ENCODE measurements around the gene ABCD2.
"Not testable (repeated sequence)": the region's sequence is repeated elsewhere in the genome, so short reads cannot be mapped to it uniquely, and the experiment has no call there.

ABCD2 gene

GRCh38 chr12:39533951-39534350 is 85.7 kb downstream of the ABCD2 start:
- DNase-seq (ENCODE audit: low read depth) = no peak

GRCh38 chr12:39532448-39532847 is 87.2 kb downstream of the ABCD2 start:
- DNase-seq (ENCODE audit: low read depth) = no peak

- no peak for DNase-seq (ENCODE audit: low read depth)
Measured at GRCh38 chr12:39526974-39527373, 92.6 kb downstream of the ABCD2 start.

GRCh38 chr12:39522167-39522566 is 97.4 kb downstream of the ABCD2 start:
- DNase-seq (ENCODE audit: low read depth) = not testable (repeated sequence)

GRCh38 chr12:39510001-39510400 is 109.6 kb downstream of the ABCD2 start:
- DNase-seq (ENCODE audit: low read depth) = no peak

GRCh38 chr12:39505554-39505953 is 114.0 kb downstream of the ABCD2 start:
- DNase-seq (ENCODE audit: low read depth) = no peak

- no peak for DNase-seq (ENCODE audit: low read depth)
Measured at GRCh38 chr12:39505023-39505422, 114.6 kb downstream of the ABCD2 start.

GRCh38 chr12:39503439-39503838 is 116.2 kb downstream of the ABCD2 start:
- no peak for DNase-seq (ENCODE audit: low read depth)

- DNase-seq (ENCODE audit: low read depth) = no peak
Measured at GRCh38 chr12:39502726-39503125, 116.9 kb downstream of the ABCD2 start.

Data from activated T-helper 1 cell treated with Interleukin-2 at 50 U/mL for 16 hours (primary cell).